ENCODE data around the gene TPCN2.

GRCh38 chr11:69067200-69067599 lies 18.5 kb downstream of the TPCN2 start:
- TF ChIP-seq POLR2A (IDR thresholded peaks at IDR 0.05) (no peak), POLR2AphosphoS5 (IDR thresholded peaks at IDR 0.05) (no peak)
